Left renal cortex interstitium (tissue), 4 donors: ENCODE measurements around the gene FEV. TPM values are rescaled to one million over a fixed set of nuclear protein-coding genes. Genes with fewer than 3 reads are reported as not detected.
A peak's percentile ranks its signal among the peaks of the same experiment; 100 is the strongest.

Experiments used
- DNase-seq, 4 donors: peaks; one replicate each; pipeline ENCODE4 v3.0.0-alpha.2; 2013; ENCODE audit warnings: low read depth in 4 of 4, low spot score in 2 of 4, missing footprints in 1 of 4
- polyA plus RNA-seq, 4 donors: library from polyadenylated mRNA; unstranded; fragments of 120-200 nt; gene quantifications; one replicate each; pipeline ENCODE4 v1.2.1, GENCODE V29; 2013; ENCODE audit not compliant: insufficient read length in 4 of 4

Gene FEV
- polyA plus RNA-seq = under 1 TPM in 1 of 4 donors, not detected in 3; 0.13 TPM

DNA sequence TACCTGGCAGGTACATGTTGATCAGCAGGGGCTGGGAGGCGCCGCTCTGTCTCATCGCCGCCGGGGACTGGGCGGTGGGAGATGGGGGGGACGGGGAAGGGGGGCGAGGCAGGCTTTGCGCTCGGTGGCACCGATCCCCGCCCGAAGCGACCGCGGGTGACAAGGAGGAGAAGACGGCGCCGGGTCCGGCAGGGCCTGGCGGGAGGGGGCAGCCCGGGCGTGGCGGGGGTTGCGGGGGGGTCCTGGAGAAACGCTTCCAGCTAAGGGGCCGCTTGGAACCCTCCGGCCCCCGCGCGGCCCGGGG lies at the start of gene FEV:
Gene FEV, minus strand, starts transcription at position 164 of the 304 bp plus-strand sequence. Its CDS starts 109 bp downstream, at position 55.
- DNase-seq = no peak

DNA sequence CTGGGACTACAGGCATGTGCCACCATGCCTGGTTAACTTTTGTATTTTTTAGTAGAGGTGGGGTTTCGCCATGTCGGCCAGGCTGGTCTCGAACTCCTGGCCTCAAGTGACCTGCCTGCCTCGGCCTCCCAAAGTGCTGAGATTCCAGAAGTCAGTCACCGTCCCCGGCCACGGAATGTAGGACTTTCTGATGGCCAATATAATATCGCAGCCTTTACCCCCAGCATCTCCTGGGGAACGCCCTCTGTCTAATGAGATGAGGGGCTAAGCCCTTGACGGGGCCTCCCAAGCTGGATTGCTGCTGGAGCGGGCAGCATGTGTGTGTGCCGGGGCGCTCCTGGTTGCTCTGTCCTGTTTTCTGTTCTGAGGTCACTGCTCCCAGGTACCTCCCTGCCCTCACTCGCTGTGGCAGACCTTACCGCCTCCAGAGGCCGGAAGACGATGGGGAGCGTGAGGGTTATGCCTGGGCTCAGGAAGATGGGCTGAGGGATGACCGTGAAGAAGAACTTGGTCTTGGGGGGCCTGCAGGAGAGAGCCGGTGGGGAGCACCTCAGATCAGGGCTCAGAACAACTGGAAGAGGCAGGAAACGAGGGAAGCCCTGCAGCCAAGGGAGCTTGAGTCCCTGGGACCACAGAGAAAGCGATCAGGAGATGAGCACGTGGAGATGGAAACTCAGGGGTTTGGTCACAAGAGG lies 47.2 kb upstream of the FEV start:
- DNase-seq = no peak

DNA sequence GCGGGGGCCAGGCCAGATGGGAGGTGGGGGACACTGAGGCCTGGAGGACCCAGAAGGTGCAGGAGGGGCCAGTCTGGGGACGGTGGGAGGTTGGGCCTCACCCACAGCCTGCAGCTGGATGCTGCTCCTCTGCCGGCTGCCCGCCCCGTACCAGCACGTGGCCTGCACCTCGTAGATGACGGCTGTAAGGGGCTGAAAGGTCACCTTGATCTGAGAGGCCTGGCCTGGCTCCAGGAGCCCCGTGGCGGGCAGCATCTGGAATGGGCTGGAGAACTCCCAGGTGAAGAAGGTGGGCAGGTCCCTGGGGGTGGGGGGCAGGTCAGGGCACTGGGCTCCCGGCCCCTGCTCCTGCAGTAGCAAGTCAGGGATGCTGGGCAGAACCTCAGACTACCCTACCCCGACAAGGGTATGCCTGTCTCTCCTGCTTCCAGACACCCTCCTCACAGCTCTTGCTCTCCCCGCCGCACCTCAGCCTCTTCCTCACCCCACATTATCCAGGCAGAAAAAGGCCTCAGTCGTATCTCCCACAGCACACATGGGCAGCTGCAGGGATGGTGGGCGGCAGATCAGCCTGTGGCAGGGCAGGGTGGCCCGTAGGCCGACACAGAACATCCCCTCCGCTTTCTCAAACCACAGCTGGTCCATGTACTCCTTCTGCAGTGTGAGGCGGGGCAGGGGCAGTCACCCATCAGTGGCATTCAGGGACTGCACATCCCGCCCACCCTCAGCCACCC lies 46.2 kb upstream of the FEV start:
- DNase-seq = no peak

DNA sequence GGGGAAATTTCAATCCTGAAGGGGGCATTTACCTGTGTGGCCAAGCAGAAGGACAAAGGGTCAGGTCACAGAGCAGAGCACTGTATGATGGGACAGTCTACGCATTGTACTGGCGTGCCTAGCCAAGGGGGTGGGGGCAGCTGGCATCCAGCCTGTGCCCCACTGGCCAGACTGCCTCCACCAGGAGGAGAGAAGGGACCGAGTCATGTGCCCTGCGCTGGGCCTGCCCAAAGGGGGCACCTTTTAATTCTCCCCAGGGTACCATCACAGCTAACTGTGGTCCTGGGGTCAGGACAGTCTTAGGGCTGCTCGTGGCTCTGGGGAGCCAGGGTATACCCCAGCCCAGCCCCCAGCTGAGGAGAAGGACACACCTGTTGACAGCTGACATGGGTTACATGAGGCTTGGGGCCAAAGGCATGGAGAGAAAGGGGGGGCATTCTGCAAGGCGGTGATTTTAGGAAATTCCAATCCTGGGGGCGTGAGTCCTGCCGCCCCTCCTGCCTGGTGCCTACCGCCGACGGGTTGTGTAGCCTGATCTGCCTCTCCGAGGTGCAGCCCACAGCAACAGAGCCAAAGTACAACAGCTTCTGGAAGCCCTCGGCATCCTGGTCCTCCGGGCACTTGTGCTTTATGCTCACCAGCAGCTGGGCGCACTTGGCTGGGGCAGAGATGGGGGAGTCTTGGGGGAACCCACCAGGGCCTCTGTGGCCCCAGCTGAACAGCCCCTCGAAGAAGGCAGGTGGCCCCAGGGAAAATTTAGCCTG lies 45.4 kb upstream of the FEV start:
- DNase-seq = no peak

DNA sequence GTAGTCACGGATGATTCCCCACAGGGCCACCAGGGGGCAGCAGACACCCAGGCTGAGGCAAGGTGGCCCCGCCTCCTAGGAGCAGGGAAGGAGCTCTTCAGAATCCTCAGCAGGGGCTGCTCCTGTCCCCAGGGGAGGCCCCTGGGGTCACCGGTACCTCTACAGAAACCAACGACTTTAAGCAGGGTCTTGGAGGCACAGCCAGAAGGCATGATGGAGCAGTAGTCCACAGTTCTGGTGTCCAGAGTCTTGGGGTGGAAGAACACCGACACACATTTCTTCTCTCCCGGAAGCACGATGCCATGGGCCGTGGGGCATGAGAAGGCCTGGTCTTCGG lies 44.8 kb upstream of the FEV start:
- DNase-seq = peak; percentile 6 to 63 (median 43)

DNA sequence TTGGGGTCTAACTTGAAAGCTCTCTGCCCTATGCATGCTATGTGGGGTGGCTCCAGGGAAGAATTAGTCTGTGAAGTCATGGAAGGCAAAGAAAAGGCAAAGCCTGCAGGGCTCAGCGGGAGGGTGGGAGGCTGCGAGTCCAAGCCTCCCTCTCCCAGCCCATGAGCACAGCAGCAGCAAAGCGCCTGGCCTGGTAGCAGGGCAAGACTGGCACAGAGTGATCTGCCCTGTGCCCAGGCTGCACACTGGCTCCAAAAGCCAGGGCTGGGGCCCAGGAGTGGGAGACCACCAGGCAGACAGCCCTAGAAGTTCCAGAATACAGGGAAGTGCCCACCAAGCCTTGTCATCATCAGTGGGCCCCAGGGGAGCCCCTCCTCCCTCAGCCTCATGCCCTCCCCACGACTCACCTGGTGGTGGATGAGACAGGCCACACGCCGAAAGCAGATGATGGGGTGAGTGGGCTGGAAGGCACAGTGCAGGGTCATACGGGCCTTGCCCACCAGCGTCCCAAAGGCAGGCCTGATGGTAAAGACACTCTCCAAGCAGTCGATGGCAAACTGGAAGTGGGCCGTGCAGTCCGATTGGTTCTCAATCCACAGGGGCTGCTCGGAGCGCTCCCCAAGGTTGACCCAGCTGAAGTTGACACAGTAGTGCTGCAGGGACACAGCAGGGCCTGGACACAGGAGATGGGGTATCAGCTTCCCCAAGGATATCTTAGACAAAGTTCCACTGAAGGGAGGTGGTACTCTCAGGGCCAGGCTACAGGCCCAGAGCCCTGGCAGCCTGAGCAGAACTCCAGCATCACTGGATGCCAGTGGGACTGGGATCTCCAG lies 44.2 kb upstream of the FEV start:
- DNase-seq = no peak

DNA sequence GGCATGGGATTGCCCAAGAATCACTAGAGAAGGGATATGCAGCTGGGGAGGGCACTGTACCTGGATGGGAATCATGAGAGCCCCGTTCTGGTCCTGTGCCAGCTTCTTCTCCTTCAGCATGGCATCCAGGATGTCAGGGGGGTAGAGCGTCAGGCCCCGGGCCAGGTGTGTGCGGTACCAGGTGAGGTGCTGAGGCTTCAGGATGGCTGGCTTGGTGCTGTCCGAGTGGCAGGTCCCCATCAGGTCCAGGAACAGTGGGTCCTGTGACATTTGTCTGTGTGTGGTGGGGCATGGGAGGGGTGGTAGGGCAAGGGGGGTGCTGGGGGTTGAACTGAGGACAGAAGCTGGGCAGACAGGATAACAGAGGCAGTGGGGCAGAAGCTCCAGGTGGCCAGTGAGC lies 43.2 kb upstream of the FEV start:
- DNase-seq = no peak

DNA sequence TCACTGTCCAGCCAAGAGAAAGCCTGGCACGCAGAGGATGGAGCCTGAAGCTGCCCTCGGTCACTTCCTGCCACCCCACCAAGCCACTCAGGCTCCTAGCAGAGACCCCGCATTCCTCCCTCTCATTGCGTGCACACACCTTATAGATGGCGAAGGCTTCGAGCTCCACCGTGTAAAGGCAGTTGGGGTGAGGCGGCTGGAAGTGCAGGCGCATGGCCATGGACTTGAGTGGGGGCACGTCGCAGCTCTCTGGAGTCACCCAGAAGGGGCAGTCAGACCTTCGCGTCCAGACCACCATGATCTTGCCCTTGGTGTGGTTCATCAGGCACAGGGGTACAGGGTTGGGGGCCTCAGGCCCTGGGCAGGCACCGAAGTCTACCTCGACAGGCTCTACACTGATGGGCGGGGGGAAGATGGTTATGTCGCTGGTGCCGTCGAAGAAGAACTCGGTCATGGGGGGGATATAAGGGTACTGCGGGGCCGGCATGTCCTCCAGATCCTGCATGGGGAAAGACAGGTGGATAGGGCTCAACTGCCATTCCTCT lies 42.6 kb upstream of the FEV start:
- no peak for DNase-seq

DNA sequence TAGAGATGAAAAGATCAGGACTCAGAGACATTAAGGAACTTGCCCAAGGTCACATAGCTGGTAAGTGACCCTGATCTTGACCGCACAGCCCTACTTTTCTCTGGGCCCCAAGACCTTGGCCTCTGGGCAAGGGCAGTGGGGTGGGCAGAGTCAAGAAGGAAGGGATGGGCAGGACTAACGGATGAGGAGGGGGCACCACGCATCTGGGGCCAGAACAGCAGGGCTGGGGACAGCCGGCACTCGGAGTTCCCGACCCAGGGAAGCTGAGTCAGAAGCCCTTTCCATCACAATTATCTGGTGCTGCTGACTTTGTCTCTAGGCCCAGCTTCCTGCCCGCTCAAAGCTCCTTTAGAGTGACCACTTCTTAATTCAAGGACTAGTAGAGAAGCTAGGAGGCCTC lies 42.0 kb upstream of the FEV start:
- no peak for DNase-seq

DNA sequence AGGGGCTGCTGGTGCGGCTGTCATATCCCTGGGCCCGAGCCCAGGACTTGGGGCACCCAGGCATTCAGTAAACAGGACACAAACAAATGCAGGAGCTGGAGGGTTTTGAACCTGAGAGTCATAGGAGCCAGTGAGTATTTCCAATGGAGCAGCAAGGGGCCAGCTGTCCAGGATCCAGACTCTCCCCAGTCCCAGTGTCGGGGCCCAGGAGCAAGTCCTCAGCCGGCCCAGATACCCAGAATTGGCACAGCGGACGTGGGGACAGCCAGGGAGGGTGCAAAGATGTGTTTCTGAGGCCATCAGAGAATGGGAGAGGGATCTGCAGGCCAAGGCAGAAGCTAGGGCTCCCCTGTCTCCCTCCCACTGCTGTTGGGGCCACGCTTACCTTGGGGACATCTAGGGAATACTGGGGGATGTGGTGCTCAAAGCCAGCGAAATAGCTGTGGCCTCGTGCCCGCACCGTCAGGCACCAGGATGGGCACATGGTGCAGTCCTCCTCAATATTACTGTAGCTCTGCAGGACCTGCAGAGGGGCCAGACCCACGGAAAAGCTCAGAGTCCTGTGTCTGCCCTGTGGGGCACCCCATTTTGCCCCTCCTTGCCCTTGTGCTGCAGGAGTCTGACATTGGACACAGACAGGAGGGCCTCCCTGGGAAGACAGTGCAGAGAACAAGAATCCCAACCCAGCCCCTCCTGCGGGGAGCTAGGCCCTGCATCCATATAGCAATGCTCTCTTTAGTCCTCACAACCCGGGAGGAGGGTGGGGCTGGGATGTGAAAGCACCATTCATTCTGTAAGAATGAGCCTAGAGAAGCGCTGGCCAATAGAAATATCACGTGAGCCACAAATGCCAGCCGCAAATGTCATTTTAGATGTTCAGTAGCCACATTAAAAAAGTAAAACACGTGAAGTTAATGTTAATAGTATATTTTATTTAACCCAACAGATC lies 40.9 kb upstream of the FEV start:
- no peak for DNase-seq

DNA sequence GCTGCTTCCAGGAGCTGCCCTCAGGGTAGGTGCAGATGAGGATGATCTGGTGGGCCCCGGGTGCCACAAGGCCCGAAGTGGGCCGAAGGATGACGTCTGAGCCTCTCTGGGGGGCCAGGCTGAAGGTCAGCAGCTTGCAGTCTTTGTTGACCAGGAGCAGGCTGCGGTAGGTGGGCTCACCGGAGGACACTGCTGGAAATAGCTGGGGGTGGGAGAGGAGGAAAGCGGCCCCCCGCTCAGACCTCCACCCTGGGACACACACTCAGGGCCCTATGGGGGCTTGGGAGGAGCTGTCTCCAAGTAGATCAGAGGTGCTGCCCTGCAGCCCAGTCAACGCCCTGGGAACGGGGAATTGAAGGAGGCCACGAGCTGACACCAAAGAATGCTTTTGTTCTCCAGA lies 39.1 kb upstream of the FEV start:
- DNase-seq = no peak

DNA sequence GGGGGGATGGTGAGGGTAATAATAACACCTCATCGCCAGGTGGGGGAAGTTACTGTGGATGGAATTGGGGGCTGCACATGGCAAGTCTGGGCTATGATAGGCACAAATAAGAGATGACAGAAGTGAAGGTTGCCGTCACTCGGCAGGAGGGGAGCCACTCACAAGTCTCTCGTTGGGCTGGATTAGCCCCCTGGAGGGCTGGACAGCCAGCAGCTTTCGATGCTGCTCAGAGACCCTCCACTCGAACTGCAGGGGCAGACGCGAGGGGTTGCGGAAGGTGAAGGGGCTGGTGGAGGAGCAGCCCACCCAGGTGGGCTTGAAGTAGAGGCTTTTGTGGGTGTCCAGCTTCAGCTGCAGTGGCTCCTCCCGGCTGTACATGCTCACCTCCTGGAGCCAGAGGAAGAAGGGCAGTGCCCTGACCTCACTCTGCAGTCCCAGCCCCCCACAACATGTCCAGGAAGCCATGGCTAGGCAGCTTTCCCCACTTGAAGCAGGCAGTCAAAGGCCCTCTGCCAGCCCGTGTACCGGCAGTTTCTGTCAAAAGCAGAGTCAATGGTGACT lies 38.1 kb upstream of the FEV start:
- DNase-seq = no peak

DNA sequence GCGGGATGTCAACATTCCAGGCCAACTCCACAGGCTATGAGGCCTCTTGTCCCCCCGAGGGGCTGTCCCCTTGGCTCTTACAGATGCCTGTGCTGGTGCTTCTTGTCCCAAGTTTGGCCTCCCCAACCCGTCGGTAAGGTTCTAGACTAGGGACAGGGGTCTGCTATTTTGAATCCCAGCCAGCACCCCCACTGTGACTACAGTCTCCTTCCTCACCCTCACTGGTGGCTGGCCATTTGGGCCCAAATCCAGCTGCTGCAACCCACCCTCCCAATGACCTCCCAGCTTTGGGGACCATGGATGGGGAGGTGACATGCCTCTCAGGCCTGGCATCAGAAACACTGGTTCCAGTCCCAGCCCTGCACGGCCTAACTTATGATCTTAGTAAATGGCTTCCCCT lies 37.6 kb upstream of the FEV start:
- DNase-seq = no peak

DNA sequence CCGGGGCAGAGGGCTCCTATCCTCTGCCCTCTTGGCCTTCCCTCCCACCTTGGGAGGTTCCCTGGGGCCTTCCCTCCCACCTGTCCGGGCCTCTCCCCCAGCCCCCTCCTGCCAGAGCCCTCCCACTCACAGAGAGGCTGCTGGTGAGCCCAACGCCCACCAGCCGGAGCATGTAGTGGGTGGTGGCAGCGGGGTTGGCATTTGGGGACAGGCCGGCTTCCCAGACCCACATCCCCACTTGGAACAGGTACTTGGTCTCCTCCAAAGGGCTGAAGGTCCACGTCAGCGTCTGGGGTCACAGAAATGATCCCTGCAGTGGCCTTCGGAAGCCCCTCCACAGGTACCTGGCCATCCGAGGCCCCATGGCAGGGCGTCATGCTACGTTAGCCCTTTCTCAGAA lies 37.1 kb upstream of the FEV start:
- DNase-seq = no peak

DNA sequence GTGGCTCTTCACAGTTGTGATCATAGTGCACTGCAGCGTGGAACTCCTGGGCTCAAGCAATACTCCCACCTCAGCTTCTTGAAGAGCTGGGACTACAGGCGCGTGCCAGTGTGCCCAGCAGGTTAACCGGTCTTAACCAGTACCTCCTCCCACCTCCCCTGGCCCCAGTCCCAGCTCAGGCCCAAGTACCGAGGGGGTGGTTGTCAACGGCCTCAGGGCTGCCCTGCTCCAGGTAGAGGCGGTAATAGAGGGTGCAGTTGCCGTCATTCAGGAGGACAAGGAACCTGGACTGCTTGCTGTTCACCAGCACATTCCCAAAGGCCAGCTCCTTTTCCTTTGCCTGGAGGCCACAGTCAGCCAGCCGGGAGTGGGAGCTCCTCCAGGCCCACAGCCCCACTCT lies 36.6 kb upstream of the FEV start:
- DNase-seq = no peak

DNA sequence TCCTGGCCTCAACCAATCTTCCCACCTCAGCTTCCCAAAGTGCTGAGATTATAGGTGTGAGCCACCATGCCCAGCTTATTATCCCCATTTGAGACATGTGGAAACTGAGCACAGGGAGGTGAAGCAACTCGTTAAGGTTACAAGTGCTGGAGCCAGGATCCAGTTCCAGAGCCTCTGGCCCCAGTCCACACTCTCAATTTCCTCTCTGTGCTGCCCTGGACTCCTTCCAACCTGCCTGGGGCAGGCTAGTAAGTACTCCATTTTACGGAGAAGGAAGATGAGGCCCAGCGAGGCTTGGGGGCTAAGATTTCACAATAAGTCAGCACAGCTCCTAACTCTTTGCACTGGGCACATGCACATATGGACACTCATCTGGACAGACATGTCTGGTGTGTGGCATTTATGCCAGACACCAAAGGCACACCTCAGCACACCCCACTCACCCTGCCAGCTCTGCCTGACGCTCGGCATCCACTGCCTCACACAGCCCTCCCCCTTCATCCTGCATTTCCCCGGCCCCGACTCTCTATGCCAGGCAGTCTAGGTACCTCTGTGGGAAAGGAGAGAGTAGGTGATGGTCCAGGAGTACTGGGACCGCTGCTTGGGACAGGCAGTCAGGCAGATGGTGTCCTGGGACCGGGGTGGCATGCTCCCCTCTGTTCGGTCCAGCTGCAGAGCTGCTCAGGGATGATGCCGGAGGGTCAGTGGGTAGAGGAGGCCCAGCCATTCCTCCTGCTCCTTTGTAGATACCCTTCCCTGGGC lies 35.8 kb upstream of the FEV start:
- no peak for DNase-seq

DNA sequence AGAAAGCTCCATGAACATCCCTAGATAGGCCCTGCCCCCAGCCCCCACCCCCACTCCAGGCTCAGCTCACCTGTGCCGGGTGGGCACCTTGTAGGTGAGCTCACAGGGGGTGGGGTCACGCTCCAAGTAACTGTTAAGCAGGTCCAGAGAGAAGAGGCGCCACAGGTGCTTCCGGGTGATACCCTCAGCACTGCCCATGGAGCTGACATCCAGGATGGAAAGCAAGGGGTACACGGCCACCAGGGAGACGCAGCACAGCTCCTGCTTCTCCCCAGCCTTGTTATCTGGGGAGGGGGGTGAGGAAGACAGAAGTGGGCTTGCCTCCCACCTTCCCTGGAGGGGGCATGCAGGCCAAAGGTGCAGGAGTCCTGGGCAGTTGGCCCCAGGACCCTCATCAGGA lies 34.5 kb upstream of the FEV start:
- DNase-seq = no peak

DNA sequence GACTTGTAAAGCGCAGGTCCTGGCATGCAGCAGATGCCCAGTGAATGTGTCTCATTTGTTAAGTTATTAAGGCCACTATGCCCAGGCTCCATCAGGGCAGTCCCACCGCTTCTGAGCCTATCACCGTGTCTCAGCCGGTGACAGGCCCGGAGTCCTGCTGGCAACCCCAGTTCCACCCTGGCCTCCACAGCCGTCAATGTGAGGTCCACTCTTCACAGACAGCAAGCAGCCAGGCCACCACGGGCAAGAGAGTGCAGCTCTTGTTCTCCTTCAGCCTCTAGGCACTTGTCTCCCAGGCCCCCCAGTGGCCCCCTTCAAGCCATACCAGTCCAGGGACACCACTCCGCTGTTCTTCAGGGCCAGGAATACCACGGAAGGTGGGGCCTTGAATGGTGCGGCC lies 33.7 kb upstream of the FEV start:
- no peak for DNase-seq

DNA sequence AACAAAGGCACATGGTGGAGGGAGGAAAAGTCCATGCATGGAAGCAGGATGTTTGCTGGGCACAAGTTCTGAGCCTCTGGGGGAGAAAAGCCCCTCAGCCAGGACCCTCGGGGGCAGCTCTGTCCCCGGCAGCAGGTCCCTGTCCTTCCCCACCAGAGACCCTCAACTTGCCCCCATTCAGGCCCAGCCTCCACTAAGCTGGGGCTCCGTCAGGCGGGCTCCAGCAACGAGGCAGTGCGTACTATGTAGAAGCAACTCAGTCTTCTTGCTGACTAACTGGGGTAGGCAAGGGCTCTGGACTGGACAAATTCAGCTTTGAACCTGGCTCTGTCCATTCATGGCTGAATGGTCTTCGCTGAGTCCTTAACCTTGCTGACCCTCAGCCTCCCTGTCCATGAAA lies 33.3 kb upstream of the FEV start:
- no peak for DNase-seq
